ENCODE results near the gene ZFYVE9. TPM values are rescaled to one million over a fixed set of nuclear protein-coding genes. Genes with fewer than 3 reads are reported as not detected.
"Not testable (repeated sequence)": the region's sequence is repeated elsewhere in the genome, so short reads cannot be mapped to it uniquely, and the experiment has no call there.

The ZFYVE9 gene
- total and polyA plus RNA-seq, 10 of the 15 experiments (the other 5 are each of a cell fraction or from before 2014, with no cell fraction given), result 0.26 to 6.9 (median 2.3) TPM

- TF ChIP-seq ZBTB11 (CRISPR knock-in tag; IDR thresholded peaks at IDR 0.05), result no peak
- no peak for TF ChIP-seq SRF (IDR thresholded peaks at IDR 0.05; ENCODE audit: low read depth in 2 of 2, low read length in 2 of 2)
Observed at GRCh38 chr1:52180176-52180575, 38.3 kb downstream of the ZFYVE9 start (continued).

GRCh38 chr1:52181759-52182158 is 39.9 kb downstream of the ZFYVE9 start:
- H2AFZ ChIP-seq (ENCODE audit: control insufficient read depth, low read depth, low read length); in situ Hi-C loops (cut with MboI); ATAC-seq; DNase-seq (ENCODE audit: low read depth, low spot score); CTCF ChIA-PET; H3K27ac ChIP-seq (ENCODE audit: control insufficient read depth, insufficient read depth); BruUV-seq (replicated peaks); FAIRE-seq; H3K4me2 ChIP-seq (ENCODE audit: control insufficient read depth, insufficient read depth); H3K79me2 ChIP-seq (ENCODE audit: control insufficient read depth, insufficient read depth, low read length); H3K4me3 ChIP-seq; H3K4me1 ChIP-seq (ENCODE audit: control insufficient read depth, insufficient read depth, low read length); H3K9ac ChIP-seq (ENCODE audit: control insufficient read depth, insufficient read depth, low read length); H3K9me3 ChIP-seq (replicated peaks; ENCODE audit: control insufficient read depth, insufficient read depth, low read length); H3K36me3 ChIP-seq (ENCODE audit: control insufficient read depth in 2 of 2, insufficient read depth in 2 of 2, low read length in 1 of 2); POLR2A ChIA-PET; RAD21 ChIA-PET (ENCODE audit: unreplicated experiment); SMC1A ChIA-PET (ENCODE audit: uncharacterized antibody, unreplicated experiment); intact Hi-C loops (cut with micrococcal nuclease; ENCODE audit: unreplicated experiment); H3K27me3 ChIP-seq (replicated peaks in 1 of 2; ENCODE audit: control insufficient read depth in 2 of 2, insufficient read depth in 2 of 2, low read length in 1 of 2); H4K20me1 ChIP-seq (ENCODE audit: control insufficient read depth, insufficient read depth): not testable (repeated sequence)
- 93% methylated on average over 23 of the region's 36 CpGs for WGBS (ENCODE audit: insufficient coverage, insufficient replicate concordance, low lambda C conversion rate, missing lambda C conversion rate)

GRCh38 chr1:52182328-52182727 is 40.4 kb downstream of the ZFYVE9 start:
- H3K4me1 ChIP-seq (ENCODE audit: control insufficient read depth, insufficient read depth, low read length); H4K20me1 ChIP-seq (ENCODE audit: control insufficient read depth, insufficient read depth); H3K36me3 ChIP-seq (ENCODE audit: control insufficient read depth in 2 of 2, insufficient read depth in 2 of 2, low read length in 1 of 2); RAD21 ChIA-PET (ENCODE audit: unreplicated experiment); H3K4me2 ChIP-seq (ENCODE audit: control insufficient read depth, insufficient read depth); CTCF ChIA-PET; intact Hi-C loops (cut with micrococcal nuclease; ENCODE audit: unreplicated experiment); H3K27ac ChIP-seq (ENCODE audit: control insufficient read depth, insufficient read depth); H3K4me3 ChIP-seq; H2AFZ ChIP-seq (ENCODE audit: control insufficient read depth, low read depth, low read length); BruUV-seq (replicated peaks); FAIRE-seq; H3K27me3 ChIP-seq (replicated peaks in 1 of 2; ENCODE audit: control insufficient read depth in 2 of 2, insufficient read depth in 2 of 2, low read length in 1 of 2); in situ Hi-C loops (cut with MboI); SMC1A ChIA-PET (ENCODE audit: uncharacterized antibody, unreplicated experiment); ATAC-seq; DNase-seq (ENCODE audit: low read depth, low spot score); H3K9ac ChIP-seq (ENCODE audit: control insufficient read depth, insufficient read depth, low read length); H3K9me3 ChIP-seq (replicated peaks; ENCODE audit: control insufficient read depth, insufficient read depth, low read length); POLR2A ChIA-PET; H3K79me2 ChIP-seq (ENCODE audit: control insufficient read depth, insufficient read depth, low read length): not testable (repeated sequence)
- 71% methylated on average over 4 of the region's 5 CpGs for WGBS (ENCODE audit: insufficient coverage, insufficient replicate concordance, low lambda C conversion rate, missing lambda C conversion rate)

Data from GM12878 (cell line).